NCI-H2081 treated with DMSO at 0.1 percent for 48 hours (cell line): ENCODE data around the gene CCR4.
"Not testable (repeated sequence)": the region's sequence is repeated elsewhere in the genome, so short reads cannot be mapped to it uniquely, and the experiment has no call there.

Experiments
- DNase-seq: peaks from one replicate; lab custom pipeline; 2025; lab: John Stamatoyannopoulos, UW

Gene CCR4

DNA sequence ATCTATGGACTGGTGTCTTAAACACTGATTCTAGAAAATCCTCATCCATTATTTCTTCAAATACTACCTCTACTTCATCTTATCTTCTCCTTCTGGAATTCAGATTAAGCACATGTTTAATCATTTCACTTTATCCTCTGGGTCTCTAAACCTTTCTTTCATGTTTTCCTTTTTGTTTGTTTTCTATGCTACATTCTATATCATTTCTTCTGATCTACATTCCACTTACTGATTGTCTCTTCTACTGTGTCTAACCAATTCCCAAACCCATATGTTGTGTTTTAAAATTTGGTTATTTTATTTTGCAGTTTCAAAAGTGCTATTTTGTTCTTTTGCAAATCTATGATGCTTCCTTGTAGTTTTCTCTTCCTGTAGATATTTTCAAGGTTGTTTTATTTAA lies 31.7 kb downstream of the CCR4 start:
- DNase-seq = no peak

DNA sequence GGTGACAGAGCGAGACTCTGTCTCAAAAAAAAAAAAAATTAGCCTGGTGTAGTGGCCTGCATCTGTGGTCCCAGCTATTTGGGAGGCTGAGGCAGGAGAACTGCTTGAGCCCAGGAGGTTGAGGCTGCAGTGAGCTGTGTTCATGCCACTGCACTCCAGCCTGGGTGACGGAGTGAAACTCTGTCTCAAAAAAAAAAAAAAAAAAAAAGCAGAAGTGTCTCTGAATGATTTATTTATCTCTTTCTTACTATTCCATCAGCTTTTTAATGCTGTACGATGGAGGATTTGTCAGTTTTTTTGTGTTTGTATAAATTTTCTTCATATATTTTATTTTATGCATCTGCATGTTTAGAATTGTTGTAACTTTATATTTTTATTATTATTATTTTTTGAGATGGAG lies 33.5 kb downstream of the CCR4 start:
- not testable (repeated sequence) for DNase-seq

DNA sequence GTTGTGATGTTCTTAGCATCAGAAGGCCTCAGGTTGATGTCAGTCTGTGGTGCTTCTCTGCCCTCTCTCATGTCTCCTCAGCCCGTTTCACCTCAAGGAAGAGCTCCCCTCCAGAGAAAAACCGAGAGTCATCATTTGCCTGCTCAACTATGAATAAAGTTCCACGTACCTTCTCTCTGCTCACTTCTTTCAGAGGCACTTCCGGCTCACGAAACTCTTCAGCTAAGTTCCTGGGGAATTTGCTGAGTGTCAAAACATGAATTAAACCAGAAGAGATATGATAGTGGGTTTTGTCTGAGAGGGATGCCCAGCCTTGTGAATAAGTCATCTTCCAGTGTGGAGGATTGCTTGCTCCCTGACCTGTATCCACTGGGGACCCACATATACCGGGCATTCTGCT lies 37.7 kb downstream of the CCR4 start:
- DNase-seq = no peak

DNA sequence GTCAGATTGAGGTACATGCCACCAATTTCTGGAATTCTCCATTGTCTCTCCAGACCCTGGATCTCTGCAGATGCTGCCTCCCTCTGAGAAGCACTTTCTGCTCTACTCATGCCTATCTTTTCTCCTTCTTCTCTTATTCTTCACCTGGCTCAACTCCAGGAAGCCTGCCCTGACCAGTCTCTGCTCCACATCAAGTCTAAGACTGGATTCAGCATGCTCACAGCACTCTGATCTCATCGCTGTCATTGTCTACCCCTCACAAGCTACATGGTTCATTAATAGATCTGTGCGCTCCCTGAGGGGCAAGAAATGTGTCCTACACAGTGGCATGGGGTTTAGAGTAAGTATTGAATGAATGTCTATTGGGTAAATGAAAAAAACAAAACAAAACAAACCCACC lies 38.7 kb downstream of the CCR4 start:
- DNase-seq = no peak

DNA sequence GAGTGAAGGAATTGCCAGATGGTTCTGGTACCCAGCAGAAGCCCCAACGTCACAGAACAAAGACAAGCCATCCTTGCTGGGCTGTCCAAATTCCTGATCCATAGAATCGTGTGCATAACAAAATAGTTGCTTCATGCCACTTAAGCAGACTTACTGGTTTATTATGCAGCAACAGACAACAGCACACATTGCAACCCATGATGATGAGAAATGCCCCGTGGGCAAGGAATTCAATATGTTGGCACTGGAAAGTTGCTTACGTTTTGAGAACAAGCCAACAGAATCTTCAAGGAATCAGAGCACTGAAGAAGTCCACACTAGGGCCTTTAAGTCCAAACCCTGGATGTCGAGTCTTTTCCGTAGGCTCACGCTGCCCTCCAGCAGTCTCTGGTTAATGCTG lies 40.3 kb downstream of the CCR4 start:
- no peak for DNase-seq

DNA sequence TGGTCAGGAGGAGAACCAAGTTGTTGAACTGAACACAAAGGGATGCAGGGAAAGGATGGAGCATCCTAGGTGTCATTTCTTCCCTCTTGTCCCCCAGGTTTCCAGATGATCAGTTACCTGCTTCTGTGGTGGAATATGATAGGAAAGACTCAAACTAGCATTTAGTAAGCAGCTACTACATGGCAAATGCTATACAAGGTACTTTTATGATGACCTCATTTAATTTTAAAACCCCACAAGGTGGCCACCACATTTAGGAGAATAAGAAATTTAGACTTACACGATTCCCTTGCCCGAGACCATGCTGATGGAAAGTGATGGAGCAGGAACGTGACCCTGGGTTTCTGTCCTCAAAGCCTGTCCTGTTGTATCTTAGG lies 40.9 kb downstream of the CCR4 start:
- no peak for DNase-seq

DNA sequence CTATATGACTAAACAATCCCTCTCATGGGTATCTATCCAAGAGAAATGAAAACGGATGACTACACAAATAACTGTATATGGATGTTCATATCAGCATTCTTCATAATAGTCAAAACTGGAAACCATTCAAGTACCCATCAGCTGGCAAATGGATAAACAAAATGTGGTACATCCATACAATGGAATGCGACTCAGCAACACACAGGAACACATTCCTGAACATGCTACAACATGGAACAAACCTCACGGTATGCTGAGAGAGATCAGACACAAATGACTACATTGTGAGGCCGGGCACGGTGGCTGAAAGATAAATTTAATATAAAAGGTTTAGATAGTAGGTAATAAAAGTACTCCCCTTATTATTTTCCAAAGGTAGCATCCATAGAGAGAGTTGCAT lies 42.6 kb downstream of the CCR4 start:
- no peak for DNase-seq

DNA sequence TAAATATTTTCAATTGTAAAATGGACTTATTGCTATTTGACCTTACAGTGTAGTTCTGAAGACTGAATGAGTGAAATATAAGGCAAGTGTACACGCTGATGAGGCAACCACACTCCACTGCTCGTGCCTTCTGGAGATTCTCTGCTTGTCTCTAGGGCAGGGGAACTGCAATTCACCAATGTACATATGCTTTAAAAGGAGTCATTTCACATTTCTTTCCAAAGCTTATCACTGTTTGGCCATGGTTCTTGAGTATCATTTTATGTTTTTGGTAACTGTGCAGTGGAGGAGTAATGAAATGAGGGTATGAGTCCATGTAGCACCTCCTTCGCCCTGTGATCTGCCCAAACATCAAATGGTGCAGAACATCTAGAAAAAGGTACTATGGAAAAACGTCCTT lies 43.7 kb downstream of the CCR4 start:
- DNase-seq = no peak

DNA sequence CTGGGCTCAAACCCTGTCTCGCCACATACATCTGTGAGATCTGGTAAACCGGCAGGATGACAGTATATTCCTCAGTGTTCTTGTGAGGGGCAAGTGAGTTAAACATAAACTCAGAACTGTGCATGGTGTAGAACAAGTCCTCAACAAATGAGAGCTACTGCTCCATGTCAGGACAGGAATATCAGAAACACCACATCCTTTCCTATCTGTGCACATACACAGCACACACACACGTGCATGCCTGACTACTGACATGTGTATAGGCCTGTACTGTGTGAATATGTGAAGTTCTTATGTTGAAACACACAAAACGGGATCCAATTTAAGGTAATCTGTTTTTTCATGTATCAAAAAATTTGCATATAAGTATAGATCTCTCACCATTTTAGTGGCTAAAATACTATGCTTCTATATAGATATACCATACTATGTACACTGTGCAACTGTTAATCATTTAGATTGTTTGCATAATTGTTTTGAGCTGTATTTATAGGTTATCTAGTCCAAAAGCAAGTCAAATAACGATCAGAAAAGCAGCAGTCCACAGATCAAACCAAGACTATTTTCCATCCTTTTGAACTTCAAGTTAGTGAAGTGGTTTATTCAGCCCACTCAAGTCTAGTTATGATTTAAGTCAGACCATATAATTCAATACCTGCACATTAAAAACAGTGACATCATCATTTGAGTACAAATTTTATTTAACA lies 44.8 kb downstream of the CCR4 start:
- DNase-seq = no peak

DNA sequence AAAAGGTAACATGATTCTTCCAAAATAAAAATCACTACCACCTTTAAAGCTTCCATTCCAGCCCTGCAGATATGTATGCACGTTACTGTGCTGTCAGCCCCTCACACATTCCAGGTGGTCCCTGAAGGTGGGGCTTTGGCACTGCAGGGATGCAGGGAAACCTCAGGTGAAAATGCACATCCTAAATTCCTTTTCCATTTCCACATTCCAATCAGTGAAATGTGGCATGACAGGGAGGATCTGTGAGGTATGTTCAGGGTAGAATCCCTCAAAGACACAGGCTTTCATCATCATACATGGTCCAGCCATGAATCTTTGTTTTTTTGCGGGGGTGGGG lies 45.3 kb downstream of the CCR4 start:
- DNase-seq = no peak

DNA sequence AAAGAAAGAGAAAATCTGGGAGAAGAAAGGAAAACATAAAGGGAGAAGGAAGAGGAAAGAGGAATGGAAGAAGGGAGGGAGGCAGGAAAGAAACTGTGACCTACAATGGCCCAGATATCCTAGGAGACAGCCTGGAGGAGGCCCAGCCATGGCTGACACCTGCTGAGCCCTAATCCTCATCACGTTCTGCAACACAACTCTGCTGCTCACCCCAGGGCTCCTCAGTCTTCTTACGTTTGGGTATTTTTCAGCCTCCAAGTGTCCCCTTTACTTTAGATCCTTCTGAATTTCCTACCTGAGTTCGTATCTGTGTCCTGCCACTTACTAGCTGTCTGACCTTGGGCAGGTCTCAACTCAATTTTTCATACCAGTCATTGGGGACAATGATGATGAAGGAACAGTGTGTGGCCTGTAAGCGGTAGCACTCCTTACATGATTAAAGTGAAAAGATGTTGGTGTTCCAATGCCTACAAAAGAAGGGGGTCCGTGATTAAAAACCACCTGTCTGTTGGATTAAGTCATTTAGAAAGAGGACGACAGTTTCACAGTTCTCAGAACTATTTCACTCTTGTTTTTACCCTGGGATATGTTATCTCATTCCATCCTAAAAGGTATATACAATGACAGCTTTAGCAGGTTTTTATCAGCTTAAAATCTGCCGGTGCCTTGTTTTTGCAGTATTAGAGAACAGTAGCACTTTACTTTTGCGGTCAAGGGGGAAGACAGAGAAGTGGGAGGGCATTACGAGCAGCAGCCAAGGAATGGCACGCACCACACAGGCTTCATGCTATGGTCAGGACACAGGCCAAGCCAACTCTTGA lies 47.4 kb downstream of the CCR4 start:
- no peak for DNase-seq

DNA sequence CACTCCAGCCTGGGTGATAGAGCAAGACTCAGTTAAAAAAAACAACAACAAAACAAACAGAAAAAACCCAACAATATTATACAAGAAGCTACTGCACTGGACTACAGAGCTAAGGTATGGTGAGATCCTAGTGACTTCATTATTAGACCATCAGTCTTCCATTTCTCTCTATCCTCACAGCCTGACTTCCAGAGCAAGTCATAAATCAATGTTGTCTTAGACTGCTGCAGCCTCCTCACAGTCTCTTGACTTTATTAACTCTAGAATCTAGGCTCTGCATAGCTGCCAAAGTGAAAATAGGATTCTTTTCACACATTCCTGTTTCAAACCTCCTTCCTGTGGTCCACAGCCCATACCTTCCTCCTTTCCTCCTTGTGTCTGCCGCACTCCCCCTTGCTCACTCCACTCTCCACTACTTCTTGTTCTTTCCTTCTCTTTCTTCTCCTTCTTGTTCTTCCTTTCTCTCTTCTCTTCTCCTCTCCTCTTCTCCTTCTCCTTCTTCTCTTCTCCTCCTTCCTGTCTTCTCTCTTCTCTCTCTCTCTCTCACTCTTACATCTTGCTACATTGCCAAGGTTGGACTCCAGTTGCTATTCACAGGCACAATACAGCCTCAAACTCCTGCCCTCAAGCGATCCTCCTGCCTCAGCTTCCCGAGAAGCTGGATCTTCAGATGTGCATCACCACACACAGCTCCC lies 49.4 kb downstream of the CCR4 start:
- DNase-seq = no peak

DNA sequence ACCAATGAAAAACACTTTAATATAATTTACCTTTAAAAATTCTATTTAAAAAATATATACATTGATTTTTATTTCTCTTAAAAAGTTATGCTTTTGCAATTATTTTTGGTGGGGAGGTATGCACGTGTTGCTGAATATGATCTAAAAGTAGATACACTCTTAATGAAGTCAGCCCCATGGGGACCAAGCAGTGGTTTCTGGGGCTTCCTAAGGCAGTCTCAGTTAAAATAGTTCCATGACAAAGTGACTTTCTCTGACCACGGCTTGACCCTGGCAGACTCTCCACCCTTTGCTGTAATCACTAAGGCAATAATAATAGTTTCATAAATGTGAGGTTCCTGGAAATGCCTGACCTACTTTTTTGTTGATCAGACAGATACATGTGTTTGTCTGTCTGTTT lies 50.4 kb downstream of the CCR4 start:
- DNase-seq = no peak

DNA sequence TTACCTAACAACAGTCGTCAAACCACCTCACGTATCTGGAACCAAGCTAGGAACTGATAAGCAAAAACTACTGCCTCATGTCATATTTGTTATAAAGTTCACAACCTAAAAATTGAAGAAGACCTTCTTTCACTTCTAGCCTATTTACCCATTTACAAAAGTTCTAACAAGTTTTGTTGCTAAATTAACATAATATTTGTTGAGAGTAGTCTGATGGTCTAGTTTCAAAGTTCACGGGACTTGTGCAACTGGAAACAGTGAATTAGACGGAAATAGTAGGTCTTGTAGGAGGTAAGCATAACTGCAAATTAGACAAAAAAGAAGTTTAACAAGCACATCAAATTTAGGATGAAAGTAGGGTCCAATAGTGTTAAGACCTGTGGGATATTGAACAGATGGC lies 51.9 kb downstream of the CCR4 start:
- DNase-seq = no peak

DNA sequence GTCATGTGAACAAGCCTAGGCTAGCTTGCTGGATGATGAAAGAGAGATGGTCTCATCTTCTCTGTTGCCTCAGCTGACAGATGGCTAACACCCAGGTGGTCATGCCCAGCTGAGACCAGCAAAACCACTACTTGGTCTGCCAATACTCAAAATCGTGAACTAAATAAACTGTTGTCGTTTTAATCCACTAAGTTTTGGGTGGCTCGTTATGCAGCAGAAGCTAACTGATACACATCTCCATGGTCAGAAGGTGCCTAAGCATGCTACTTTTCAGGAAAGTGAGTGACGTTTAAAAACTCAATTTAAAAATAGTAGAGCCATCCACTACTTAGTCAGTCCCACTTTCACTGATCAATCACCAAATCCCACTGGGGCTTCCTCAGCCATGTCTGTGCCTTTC lies 52.8 kb downstream of the CCR4 start:
- no peak for DNase-seq

DNA sequence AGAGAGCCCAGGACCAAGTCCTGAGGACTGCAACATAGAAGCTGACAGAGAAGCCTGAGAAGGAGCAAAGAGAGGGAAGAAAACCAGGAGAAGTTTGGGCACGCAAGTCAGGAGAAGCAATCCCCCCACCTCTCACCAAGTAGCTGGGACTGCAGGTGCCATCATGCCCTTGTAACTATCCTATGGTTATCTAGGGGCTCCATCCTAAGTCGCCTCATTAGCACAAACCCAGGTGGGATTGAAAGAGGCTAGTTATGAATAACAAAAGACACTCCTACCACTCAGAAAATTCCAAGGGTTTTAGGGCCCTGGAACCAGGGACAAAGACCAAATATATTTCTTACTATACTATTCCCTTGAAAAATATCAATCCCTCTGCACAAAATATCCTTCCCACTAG lies 53.5 kb downstream of the CCR4 start:
- DNase-seq = no peak
